VCaP (cell line): ENCODE data around the gene CAMTA1.

Experiments used
- H3K27ac ChIP-seq: fragments of 450-650 bp; 2 replicates; pipeline ENCODE4 v1.5.1; 2017
- TF ChIP-seq, protein P1 (sequence below): fragments of 450-650 bp; conservative IDR thresholded peaks from 2 replicates; pipeline ENCODE4 v1.5.1; 2017; ENCODE audit warnings: mild to moderate bottlenecking, moderate library complexity

The CAMTA1 gene

DNA sequence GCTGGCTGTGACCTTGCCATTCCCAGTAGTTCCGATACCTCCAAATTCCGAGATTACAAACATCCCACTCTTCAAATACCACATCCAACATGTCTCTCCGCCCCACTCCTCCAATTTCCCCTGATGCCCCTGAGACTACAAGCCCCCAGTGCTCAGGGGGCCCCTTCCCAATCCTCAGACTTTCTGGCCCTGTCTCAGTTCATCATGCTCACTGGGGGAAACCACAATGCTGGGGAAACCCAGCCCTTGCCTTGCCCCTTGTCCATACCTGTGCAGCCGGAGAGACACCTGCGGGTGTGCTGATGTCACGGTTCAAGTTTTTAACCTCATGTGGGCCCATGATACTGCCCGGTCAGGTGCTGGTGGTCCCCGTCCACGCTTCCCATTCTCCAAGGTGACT is 226.6 kb downstream of the CAMTA1 start:
- TF ChIP-seq, protein P1, sequence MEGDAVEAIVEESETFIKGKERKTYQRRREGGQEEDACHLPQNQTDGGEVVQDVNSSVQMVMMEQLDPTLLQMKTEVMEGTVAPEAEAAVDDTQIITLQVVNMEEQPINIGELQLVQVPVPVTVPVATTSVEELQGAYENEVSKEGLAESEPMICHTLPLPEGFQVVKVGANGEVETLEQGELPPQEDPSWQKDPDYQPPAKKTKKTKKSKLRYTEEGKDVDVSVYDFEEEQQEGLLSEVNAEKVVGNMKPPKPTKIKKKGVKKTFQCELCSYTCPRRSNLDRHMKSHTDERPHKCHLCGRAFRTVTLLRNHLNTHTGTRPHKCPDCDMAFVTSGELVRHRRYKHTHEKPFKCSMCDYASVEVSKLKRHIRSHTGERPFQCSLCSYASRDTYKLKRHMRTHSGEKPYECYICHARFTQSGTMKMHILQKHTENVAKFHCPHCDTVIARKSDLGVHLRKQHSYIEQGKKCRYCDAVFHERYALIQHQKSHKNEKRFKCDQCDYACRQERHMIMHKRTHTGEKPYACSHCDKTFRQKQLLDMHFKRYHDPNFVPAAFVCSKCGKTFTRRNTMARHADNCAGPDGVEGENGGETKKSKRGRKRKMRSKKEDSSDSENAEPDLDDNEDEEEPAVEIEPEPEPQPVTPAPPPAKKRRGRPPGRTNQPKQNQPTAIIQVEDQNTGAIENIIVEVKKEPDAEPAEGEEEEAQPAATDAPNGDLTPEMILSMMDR: no peak
- H3K27ac ChIP-seq: no peak overlapping the region

DNA sequence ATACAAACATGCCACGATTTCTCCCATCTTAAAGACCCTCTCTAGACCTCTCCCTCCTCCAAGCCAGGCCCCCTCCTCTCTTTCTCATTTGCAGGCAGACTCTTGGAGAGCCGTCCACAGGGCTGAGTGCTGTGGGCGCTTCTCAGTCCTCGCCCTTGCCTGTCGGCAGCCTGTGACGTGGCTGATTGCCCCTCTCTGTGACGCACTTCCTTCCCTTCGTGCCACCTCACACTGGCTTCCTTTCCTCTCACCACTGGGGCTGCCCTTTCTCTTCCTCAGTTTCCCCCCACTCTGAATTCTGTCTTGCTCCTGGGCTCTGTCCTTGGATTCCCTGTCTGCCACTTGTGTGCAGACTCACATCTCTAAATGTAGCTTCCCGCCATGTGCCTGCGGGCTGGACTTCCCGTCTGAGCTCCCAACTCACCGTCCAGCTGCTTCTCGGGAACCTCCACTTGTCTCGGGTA is 227.2 kb downstream of the CAMTA1 start:
- no peak overlapping the region for H3K27ac ChIP-seq
- TF ChIP-seq, protein P1: no peak

DNA sequence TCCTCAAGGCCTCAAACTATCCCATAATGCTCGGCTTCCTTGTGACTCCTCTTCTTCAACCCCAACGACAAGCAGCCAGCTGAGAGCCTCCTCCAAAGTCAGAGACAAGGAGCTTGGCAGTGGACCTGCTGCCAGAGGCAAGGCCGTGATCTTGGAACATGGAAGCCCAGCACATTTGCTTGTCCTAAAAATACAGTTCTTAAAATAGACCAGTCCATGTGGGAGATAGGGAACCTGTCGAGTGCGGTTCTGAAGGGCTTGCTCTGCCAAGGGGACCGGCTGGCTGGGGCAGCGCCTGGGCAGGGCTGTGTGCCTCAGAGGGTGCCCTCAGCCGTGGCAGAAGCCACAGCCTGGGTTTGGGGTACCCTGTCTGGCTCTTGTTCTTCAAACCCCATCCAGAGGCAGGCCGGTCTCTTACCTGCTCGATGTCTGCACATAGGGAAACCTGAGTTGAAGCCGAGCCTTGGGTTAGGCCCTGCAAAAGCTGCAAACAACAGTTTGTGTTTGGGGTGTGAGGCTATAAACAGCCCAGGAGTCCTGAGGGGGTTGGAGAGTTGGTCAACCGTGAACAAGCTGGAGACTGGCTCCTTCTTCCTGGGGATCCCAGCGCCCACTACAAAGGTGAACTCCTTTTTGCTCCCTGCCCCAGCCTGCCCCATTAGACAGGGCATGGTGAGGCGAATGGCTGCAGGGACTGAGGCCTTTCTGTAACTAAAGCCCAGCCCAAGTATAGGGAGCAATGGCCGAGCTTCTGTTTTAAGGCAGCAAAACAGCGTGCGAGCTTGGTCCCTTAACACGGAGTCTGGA is 228.8 kb downstream of the CAMTA1 start:
- TF ChIP-seq, protein P1: no peak
- no peak overlapping the region for H3K27ac ChIP-seq

DNA sequence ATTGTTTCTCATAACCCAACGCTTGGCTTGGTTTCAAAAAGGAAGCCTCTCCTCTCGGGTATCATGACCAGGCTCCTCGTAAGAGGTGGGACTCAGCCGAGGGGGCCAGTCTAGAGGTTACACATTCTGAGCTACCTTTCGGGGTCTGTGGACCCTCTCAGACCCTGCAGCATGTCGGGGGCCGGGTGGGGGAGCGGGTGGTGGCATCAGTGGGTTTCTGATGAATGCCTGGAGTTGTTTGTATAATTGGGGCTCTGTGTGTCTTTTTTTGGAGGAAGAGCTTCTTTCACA is 229.3 kb downstream of the CAMTA1 start:
- H3K27ac ChIP-seq: no peak overlapping the region
- TF ChIP-seq, protein P1: no peak

DNA sequence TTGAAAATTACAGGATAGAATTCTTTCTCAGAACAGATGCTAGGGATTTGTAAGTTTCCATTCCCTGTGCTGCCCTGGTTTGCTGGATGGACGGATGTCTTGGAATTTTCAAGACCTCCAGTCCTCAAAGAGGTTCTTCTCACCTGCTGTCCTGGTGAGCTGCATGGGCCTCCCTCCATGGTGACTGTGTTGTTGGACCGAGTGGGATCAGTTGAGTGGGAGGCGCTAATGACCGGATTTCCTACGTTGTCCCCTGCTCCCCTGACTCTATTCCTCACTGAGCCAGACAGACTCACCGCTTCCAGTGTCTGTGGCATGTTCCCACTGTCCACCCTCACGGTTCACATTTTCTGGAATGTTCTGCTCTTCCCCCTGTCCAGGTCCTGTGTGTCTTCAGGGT is 229.8 kb downstream of the CAMTA1 start:
- no peak overlapping the region for H3K27ac ChIP-seq
- TF ChIP-seq, protein P1: no peak

DNA sequence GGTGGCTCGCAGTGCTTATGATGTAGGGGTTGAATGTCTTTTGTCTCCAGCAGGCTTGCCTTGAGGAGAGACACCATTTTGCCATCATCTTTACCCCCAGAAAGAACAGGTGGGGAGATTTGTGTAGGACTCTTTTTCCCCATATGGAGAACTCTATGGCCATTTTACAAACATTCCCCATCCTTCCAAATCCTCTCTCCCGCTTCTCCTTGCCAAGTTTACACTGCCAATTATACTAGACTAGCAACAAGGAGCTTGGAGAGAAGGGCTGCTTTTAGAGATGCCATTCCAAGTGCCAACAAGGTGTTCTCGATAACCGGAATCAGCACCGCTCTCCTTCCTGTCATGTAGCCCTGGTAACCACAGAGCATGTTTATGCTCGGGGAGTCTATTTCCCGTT is 233.1 kb downstream of the CAMTA1 start:
- peak overlapping the region; percentile 36 for H3K27ac ChIP-seq
- TF ChIP-seq, protein P1: no peak

DNA sequence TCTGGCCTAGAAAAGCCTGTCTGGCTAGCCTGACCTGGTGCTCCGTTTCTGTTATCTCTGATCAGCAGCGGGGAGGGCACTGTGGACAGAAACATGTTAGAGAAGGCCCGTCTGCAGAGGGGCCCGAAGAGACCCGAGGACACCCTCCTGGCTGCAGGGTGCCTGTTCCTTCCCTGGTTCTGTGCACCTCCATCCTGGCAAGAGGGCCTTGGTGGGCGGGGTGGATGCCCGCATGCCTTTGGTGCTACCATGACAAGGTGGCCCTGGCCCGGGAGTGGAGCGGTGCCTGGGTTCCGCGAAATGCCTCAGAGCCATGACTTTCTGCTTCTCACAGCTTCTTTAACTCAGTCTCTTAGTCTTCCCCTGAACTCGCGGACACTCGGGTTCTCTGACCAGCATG is 233.6 kb downstream of the CAMTA1 start:
- TF ChIP-seq, protein P1: no peak
- peak overlapping the region; percentile 36 for H3K27ac ChIP-seq
